ENCODE data around the gene WFIKKN1.

The WFIKKN1 gene

GRCh38 chr16:675884-676564, 45.2 kb downstream of the WFIKKN1 start:
- DNase-seq: no peak

DNA sequence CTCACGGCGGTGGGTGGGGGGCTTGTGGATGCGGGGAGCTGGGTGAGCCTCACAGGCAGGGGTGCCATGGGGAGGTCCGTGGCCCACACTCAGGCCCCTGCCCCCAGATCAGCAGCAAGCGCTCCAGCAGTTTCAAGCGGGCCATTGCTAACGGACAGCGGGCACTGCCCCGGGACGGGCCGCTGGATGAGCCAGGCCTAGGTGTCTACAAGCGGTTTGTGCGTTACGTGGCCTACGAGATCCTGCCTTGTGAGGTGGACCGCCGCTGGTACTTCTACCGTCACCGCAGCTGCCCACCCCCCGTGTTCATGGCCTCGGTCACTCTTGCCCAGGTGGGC, 45.7 kb downstream of the WFIKKN1 start:
- no peak for DNase-seq

DNA sequence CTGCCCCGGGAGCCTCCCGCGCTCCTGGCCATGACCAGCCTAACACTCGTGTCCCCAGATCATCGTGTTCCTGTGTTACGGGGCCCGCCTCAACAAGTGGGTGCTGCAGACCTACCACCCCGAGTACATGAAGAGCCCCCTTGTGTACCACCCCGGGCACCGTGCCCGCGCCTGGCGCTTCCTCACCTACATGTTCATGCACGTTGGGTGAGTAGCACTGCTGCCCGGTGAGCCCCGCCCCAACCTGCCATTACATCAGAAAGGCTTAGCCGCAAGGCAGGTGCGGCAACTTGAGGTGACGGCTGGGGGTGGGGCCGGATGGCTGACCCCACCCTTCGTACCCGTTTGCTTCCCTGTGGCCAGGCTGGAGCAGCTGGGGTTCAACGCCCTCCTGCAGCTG, 46.1 kb downstream of the WFIKKN1 start:
- no peak for DNase-seq

DNA sequence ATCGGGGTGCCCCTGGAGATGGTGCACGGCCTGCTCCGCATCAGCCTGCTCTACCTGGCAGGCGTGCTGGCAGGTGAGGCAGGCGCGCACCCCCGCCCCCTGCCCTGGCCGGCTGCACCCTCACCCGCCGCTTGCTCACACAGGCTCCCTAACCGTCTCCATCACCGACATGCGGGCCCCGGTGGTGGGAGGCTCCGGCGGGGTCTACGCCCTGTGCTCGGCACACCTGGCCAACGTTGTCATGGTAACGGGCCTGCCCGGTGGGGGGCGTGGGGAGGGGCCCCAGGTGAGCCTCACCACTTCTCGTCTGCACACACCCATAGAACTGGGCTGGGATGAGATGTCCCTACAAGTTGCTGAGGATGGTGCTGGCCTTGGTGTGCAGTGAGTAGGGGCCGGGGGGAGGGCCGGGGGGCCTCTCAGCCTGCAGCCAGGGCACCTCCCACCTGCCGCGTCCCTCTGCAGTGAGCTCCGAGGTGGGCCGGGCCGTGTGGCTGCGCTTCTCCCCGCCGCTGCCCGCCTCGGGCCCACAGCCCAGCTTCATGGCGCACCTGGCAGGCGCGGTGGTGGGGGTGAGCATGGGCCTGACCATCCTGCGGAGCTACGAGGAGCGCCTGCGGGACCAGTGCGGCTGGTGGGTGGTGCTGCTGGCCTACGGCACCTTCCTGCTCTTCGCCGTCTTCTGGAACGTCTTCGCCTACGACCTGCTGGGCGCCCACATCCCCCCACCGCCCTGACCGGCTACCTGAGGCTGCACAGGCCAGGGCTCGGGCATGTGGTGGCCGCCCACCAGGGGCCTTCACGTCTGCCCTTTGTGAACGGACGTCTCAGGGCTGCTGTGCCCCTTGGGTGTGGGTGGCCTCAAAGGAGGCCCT, 46.8 kb downstream of the WFIKKN1 start:
- no peak for DNase-seq

DNA sequence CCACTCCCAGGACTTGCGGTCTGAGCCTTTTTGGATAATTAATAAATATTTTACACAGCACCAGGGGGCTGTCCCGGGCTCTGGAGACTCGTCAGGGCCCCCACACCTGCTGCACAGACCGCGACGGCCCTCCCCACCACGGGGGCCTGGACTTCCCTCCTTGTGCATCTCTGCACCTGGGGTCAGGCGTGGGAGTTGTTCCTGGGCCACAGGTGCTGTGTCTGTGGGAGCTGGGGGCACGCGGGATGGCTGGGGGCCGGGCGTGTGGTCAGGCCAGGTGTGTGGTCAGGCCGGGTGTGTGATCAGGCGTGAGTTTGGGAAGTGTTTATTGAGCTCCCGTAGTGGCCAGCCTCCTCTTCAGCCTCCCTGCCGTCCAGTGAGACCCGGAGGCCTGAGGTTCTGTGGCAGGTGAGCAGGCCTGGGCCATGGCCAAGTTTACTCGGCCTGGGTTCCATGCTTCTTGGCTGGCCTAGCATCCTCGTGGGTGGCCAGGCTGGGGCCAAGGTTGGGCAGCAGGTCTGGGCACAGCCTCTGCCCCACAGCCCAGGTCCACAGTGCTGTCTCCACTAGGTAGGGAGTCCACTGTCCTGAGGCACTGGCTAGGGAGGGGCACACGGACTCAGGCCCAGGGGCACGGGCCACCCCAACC, 47.5 kb downstream of the WFIKKN1 start:
- no peak for DNase-seq

- peak in 1 of 2 experiments; percentile 42 for DNase-seq
Measured at GRCh38 chr16:678858-679813, 48.4 kb downstream of the WFIKKN1 start.

- peak in 1 of 2 experiments; percentile 77 for DNase-seq
Measured at GRCh38 chr16:679814-680624, 49.2 kb downstream of the WFIKKN1 start, which contains the start of gene STUB1. TSS of gene STUB1 (plus strand) at chr16:680410. CDS start at chr16:680526, 116 bp downstream.

GRCh38 chr16:680625-680945, 49.8 kb downstream of the WFIKKN1 start:
- DNase-seq: no peak

- DNase-seq: peak in 1 of 2 experiments; percentile 18
Measured at GRCh38 chr16:680967-681745, 50.4 kb downstream of the WFIKKN1 start.

- peak in 1 of 2 experiments; percentile 5 for DNase-seq
Measured at GRCh38 chr16:681746-682427, 51.1 kb downstream of the WFIKKN1 start.

- no peak for DNase-seq
Measured at GRCh38 chr16:682493-683395, 52.0 kb downstream of the WFIKKN1 start.

GRCh38 chr16:683396-684070, 52.7 kb downstream of the WFIKKN1 start:
- no peak for DNase-seq

Data from SW 1271 (cell line).